GM19351 (cell line): ENCODE measurements around the gene NME5.
"Not testable (repeated sequence)": the region's sequence is repeated elsewhere in the genome, so short reads cannot be mapped to it uniquely, and the experiment has no call there.

Source experiments
- ATAC-seq: cut with Tn5 transposase; IDR thresholded peaks from one replicate; pipeline ENCODE4 v1.9.1; 2021; ENCODE audit warnings: mild to moderate bottlenecking, moderate library complexity; ENCODE audit not compliant: unreplicated experiment

NME5 gene, protein sequence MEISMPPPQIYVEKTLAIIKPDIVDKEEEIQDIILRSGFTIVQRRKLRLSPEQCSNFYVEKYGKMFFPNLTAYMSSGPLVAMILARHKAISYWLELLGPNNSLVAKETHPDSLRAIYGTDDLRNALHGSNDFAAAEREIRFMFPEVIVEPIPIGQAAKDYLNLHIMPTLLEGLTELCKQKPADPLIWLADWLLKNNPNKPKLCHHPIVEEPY

DNA sequence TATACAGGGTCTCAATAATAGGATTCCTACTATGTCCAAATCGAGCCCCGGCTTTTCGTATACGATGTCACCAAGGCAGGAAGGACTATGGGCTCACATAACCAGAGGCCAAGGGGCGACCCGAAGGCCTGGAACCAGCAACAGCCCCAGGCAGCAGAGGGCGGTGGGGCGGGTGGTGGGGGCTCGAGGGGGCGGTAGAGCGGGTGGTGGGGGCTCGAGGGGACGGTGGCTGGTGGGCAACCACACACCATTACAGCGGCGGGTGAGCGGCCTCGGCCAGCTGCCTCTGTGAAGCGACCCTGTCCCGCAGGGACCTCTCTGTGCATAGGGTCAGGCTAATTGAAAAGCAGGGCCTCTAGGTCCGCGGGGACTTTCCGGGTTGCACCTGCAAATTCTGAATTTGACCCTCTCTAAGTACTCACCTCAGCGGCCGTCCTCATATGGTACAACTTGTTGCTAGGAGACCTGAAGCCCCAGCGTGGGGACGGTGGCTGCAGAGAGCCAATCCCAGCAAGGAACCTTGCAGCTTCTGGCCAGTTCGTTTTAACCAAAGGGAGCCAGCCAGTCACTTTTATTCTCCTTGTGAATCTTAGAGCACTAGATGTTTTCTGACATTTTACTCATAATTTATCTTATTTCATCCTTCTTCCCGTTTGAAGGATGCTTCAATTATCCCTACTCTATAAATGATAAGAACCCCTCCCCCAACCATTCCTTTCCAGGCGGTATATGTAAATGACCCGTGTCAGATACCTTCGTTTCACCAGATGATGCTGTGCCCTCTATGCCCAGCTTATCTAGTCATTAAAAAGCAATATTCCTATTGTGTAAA lies at the start of gene NME5:
NME5 (minus strand) TSS at position 480 of the 832 bp plus-strand sequence. CDS start 648 bp downstream, outside the sequence.
- peak; percentile 79 for ATAC-seq

DNA sequence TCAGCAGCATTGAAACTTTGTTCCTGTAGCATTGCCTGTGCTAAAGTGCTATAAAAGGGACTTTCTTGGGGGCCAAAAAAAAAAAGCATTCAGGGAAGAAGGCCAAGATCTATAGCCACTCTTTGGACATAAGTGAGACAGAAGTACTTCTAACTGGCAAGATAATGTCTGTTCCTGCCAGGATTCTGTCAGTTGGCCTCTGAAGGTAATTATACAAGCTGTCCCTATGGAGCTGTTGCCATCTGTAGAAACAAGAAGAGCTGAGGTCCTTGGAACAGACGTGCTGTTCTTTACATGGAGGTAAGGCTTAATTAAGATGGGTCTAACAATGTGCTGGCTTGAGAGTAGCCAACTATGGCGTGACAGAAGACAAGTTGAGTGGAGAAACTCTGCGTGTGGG lies 49.4 kb upstream of the NME5 start:
- ATAC-seq, result no peak

DNA sequence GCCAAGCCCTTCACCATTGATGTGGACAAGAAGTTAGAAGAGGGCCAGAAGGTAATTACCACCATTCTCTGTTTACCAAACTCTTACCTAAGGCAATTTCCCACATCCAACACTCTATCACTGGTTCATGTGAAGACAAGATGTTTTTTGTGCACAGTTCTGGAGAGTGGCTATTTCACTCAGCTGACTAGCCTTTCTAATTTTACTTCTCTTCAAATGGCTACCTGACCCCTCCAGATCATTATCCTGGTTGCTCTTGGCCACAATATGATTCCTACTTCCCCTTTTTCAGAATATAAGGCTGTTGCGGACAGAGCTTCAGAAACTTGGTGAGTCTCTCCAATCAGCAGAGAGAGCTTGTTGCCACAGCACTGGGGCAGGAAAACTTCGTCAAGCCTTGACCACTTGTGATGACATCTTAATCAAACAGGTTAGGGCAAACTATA lies 46.8 kb upstream of the NME5 start:
- no peak for ATAC-seq

DNA sequence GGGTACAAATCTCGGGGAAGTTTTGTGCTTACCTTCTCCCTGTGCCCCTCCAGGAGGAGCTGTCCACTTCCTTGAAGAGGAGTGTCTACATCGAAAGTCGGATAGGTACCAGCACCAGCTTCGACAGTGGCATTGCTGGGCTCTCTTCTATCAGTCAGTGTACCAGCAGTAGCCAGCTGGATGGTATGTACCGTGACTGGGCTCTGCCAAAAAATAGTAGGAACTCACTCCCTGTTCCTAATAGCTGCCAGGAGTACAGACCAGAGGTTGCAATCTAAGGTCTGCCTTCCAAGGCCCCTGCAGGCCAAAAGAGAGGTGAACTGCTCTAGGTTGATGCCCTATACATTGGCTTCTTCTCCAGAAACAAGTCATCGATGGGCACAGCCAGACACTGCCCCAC lies 43.6 kb upstream of the NME5 start:
- ATAC-seq, result no peak

DNA sequence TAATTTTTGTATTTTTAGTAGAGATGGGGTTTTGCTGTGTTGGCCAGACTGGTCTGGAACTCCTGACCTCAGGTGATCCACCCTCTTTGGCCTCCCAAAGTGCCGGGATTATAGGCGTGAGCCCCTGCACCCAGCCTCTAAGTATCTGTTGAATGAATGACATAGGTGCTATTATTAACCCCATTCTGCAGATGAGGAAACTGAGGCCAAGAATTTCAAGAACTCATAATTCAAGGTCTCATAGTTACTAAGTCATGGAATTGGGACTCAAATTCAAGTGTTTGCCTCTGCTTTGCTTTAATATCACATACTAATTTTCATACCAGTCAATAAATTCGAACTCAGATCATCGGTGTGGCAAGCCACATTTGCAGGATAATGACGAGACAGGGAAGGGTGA lies 41.6 kb upstream of the NME5 start:
- ATAC-seq, result no peak

DNA sequence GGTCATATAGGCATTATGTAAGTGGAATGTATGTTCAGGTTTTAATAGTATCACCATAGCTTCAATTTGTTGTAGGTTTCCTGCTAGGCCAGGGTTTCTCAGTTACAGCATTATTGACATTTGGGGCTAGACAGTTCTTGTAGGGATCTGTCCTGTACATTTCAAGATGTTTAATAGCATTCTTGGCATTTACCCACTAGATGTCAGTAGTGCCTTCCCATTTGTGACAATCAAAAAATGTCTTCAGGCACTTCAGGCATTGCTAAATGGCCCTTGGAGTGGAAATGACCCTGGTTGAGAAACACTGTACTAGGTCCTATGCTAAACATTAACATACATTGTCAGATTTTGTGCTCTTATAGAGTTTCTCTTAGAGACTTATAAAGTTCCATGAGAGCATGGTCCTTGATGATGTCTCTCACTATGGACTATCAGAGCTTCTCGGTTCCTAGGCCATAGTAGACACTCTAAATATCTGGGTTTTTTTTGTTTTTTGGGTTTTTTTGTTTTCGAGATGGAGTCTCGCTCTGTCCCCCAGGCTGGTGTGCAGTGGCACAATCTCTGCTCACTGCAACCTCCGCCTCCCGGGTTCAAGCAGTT lies 41.1 kb upstream of the NME5 start:
- no peak for ATAC-seq

DNA sequence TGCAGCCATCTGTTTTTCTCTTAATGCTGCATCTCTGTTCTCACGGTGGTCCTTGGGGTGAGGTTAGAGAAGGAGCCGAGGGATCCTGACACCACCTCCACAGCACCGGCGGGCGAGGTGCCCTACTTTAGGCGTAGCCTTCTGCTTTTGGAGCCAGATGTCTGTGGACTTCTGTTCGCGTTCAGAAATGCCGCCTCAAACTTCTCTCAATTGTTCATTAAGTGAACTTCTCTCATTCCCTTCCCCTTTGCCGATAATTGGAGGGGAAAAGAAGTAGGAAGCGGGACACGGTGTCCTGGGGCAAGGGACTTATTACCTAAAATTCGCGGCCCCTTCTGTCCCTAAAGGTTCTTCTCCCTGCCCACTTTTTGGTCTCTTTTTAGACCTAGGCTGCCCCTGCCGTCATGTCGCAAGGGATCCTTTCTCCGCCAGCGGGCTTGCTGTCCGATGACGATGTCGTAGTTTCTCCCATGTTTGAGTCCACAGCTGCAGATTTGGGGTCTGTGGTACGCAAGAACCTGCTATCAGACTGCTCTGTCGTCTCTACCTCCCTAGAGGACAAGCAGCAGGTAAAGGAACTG lies 40.1 kb upstream of the NME5 start:
- ATAC-seq, result no peak

DNA sequence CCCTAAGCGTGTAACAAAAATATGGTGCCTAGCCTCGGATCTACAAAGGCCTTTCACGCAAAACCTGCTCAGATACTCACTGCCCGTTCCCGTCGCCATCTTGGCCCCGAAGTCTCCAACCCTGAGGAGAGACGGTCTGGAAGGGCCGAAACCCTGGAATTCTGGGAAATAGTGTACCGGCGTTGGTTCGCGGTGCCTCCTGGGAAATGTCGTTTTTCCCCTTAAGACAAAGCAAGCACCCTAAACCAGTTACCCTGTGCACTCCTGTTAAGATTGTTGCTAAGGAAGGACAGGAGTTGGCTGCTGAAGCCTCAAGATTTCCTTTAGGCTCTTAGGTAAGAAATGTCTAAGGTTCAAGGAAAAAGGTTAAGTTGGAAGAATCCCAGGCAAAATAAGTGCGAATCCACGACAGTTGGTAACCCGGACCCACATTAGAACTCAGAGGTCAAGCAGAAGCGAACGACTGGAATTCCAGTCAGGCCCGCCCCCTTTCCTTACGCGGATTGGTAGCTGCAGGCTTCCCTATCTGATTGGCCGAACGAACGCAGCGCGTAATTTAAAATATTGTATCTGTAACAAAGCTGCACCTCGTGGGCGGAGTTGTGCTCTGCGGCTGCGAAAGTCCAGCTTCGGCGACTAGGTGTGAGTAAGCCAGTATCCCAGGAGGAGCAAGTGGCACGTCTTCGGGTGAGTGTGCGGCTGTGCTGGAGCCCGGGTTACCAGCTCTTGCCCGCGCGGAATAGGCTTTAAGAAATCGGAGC lies 39.5 kb upstream of the NME5 start, which contains the start of the genes BRD8 and KIF20A:
BRD8 (minus strand) TSS at position 115 of the 761 bp plus-strand sequence; CDS start at position 99, 16 bp downstream.
KIF20A (plus strand) TSS at position 597 of the 761 bp plus-strand sequence. CDS start 569 bp downstream, outside the sequence.
- peak; percentile 85 for ATAC-seq

DNA sequence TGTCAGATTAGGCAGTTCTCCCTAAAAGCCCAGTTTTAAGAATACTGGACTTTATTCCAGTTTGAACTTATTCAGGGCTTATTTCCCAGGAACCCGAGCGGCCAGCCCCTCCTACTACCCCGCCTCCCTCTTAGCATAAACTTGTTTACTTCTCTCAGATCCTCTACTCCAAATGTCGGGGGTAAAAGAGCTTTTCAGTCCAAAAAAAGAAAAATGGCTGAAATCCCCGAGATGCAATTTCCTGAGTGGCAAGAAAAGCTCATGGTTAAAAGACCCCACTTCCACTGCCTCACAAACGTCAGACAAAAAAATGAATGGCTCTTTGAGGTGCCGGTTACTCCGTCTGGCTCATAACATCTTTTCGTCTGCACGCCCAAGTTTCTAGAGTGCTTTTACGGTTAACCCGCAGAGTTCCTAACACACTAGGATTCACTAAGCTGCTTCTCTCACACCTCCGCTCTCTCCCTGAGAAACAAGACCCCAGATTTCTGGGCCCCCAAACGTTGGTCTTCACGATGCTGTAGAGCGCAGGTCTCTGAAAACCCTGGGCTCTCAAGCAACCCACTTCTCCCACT lies 38.8 kb upstream of the NME5 start:
- no peak for ATAC-seq

DNA sequence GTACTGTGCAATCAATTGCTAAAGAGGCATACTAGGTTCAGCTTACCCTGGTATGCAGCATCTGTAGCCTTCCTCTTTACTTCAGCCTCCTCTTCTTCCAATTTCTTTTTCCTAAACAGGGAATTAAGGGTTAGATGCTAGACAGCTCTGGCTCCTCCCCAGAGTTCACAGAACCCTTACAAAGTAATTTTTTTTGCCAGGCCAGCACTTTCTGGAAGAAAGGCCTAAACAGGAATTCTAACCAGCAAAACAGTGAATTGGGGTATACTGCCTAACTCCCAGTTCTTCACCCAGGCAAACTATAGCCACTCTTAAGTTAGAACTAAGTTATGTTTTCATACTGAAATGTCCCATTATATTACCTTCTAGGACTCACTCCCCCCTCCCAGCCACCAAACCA lies 31.1 kb upstream of the NME5 start:
- no peak for ATAC-seq

DNA sequence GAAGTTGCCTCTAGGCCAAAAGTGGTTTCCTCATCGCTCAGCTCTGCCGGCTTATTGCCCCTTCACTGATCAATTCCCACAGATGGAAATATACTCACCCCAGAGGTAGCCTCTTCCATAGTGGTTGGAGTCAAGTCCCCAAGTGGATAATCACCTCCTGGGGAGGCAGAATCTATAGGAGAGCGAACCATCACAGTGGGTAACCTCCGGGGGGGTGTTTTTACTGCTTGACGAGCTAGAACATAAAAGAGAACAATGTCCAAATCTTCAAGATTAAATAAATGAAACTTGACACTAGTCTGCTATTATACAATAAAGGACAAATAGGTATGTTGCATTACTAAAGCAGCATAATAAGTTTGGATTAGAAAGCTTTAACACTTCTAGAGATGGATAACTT lies 29.9 kb upstream of the NME5 start:
- ATAC-seq, result no peak

DNA sequence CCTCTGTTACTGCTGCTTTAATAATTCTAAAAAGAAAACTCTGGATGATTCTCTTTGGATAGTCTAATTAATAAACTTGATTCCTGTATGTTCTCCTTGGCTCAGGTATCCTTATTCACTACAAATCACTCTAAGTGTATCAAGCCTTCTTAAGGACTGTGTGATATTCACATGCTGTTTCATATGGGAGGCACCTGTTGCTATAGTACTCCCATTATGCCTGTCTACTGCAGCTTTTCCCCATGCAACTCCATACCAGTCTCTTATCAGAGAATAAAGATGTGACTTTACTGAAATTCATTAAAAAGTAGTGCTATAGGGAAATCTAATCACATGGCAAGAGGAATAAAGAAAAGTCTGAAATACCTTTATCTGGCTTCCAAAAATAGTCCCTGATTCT lies 24.5 kb upstream of the NME5 start:
- ATAC-seq, result no peak

DNA sequence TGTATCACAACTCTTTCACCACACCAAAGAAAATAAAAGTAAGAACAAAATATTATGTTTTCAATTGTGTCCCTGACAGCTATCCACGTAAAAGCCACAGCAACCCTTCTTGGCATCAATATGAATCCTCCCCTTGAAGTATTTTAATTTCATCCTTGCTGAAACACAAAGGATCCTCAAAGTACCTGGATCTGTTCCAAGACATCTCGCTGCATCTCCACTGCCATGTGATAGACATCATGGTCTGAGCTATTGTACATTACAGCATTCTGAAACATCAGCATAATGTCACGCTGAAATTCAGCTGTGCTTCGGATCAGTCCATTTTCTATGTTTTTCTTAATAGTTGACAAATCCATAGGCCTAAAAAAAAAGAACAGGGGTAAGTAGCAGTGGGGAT lies 21.5 kb upstream of the NME5 start:
- ATAC-seq, result no peak

DNA sequence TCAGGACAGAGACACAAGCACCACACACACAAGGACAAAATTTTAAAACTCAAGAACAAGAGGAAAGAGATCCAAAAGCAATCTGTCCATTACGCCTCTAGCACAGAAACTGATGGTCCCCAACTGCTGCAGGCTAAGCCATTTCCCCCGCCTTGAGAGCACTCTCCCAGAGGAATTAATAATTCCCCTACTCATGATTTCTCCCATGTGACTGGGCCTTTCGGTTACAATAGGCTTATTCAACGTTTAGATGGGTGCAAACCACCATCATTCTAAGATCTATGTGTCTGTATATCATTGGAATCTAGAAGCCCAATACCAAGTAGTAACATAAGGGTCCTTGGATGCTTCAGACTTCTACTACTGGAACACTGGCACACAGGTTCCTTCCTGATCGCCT lies 20.4 kb upstream of the NME5 start:
- ATAC-seq, result no peak

DNA sequence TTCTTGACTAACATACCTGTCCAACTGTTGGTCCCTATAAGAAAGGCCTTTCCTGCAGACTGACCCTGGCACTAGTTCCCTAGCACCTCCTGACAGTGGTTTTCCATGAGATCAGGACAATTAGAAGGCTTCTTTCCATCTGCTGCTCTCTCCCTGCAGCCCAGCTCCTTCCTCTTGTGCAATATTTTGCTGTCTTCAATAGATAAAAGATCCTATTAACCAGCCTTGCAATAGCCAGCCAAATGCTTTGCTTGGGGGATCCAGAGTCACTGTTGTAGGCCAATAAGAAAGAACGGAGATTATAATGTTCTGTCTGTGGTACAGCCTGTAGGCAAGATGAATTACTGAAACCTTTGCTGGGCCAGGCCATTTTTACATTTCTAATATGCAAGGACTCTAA lies 18.4 kb upstream of the NME5 start:
- ATAC-seq, result no peak

DNA sequence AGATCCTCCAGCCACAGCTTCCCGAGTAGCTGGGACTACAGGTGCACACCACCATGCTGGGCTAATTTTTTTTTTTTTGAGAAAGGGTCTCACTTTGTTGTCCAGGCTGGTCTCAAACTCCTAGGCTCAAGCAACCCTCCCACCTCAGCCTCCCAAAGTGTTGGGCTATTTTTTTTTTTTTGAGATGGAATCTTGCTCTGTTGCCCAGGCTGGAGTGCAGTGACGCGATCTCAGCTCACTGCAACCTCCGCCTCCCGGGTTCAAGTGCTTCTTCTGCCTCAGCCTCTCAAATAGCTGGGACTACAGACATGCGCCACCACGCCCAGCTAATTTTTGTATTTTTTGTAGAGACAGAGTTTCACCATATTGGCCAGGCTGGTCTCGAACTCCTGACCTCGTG lies 16.7 kb upstream of the NME5 start:
- not testable (repeated sequence) for ATAC-seq

DNA sequence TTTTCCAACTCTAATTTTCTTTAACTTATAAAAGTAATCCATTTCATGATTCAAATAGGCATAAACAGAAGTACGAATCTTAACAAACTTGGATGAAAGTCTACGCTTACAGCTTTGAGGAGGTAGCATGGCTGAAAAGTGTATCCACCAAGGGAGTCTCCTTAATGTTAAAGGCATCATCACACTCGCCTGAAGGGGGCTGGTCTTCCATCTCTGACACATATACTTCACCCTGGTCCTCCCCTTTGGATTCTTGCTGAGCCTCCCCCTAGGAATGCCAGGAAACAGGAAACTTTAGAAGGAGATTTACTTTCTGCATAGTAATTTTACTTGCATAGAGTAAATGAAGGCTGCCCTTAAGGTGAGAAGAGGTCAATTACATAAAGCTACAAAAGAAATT lies 10.3 kb upstream of the NME5 start:
- ATAC-seq, result no peak

DNA sequence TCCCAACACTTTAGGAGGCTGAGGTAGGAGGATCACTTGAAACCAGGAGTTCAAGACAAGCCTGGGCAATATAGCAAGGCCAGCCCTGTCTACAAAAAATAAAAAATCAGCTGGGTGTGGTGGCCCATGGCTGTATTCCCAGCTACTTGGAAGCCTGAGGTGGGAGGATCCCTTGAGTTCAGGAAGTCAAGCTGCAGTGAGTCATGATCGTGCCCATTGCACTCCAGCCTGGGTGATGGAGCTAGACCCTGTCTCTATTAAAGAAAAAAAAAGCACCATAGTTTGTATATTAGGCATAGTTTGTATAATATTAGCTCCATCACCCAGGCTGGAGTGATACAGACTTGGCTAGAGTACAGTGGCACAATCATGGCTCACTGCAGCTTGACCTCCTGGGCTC lies 9.6 kb upstream of the NME5 start:
- ATAC-seq, result no peak

DNA sequence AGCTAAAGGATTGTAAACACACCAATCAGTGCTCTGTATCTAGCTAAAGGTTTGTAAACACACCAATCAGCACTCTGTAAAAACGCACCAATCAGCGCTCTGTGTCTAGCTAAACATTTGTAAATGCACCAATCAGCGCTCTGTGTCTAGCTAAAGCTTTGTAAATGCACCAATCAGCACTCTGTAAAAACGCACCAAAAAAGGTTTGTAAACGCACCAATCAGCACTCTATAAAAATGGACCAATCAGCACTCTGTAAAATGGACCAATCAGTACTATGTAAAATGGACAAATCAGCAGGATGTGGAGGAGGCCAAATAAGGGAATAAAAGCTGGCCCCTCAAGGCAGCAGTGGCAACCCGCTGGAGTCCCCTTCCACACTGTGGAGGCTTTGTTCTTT lies 4.3 kb upstream of the NME5 start:
- ATAC-seq, result not testable (repeated sequence)

DNA sequence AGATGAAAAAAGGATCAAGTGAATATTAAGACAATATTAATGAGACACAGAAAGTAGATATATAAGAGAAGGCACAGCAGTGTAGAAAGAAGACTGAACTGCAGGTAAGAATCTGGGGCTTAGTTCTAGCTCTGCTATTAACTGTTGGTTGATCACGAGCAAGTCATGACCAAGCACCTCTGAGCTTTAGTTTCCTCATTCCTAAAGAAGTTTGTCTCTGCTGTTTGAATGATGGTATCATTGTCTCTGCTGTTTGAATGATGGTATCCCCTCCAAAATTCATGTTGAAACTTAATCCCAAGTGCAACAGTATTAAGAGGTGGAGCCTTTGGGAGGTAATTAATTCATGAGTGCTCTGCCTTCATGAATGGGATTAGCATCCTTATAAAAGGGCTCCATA lies 2.5 kb upstream of the NME5 start:
- no peak for ATAC-seq
